Right renal cortex interstitium (tissue), 3 donors: ENCODE results near the gene CD248. TPM values are rescaled to one million over a fixed set of nuclear protein-coding genes. Genes with fewer than 3 reads are reported as not detected.
"Not testable (repeated sequence)": the region's sequence is repeated elsewhere in the genome, so short reads cannot be mapped to it uniquely, and the experiment has no call there.

Experiments
- DNase-seq, 3 donors: peaks; one replicate each; pipeline ENCODE4 v3.0.0-alpha.2; 2013; ENCODE audit warnings: low read depth in 3 of 3, low spot score in 2 of 3
- polyA plus RNA-seq, 3 donors: library from polyadenylated mRNA; unstranded; fragments of 120-200 nt; gene quantifications; one replicate each; pipeline ENCODE4 v1.2.1, GENCODE V29; 2013; ENCODE audit not compliant: insufficient read length in 3 of 3

Gene CD248
- polyA plus RNA-seq, 3 donors, result 54.0 to 61.4 (median 56.2) TPM

- DNase-seq, result no peak
These were observed 12.4 kb upstream of the CD248 start for GRCh38 chr11:66329165-66329673.

- DNase-seq, result no peak
These were observed 11.7 kb upstream of the CD248 start for GRCh38 chr11:66328302-66329144.

- no peak for DNase-seq
These were observed 11.1 kb upstream of the CD248 start for GRCh38 chr11:66328031-66328301.

- DNase-seq, result no peak
These were observed 10.6 kb upstream of the CD248 start for GRCh38 chr11:66327171-66328030.

GRCh38 chr11:66326261-66327111 is 9.6 kb upstream of the CD248 start:
- no peak for DNase-seq

GRCh38 chr11:66325263-66325671 is 8.4 kb upstream of the CD248 start:
- no peak for DNase-seq

GRCh38 chr11:66324664-66325063 is 7.8 kb upstream of the CD248 start:
- no peak for DNase-seq

- no peak for DNase-seq
These were observed 6.8 kb upstream of the CD248 start for GRCh38 chr11:66323684-66324083.

- no peak for DNase-seq
These were observed 6.0 kb upstream of the CD248 start for GRCh38 chr11:66322732-66323427.

GRCh38 chr11:66321606-66322005 is 4.8 kb upstream of the CD248 start:
- no peak for DNase-seq

- DNase-seq, result not testable (repeated sequence)
These were observed 3.9 kb upstream of the CD248 start for GRCh38 chr11:66320748-66321147.

- DNase-seq, result not testable (repeated sequence)
These were observed 3.4 kb upstream of the CD248 start for GRCh38 chr11:66320289-66320688.

GRCh38 chr11:66318600-66318970 is 1.7 kb upstream of the CD248 start:
- DNase-seq, result no peak

- DNase-seq, result no peak
These were observed 1.1 kb upstream of the CD248 start for GRCh38 chr11:66317723-66318599.

GRCh38 chr11:66317322-66317722 is 478 bp upstream of the CD248 start:
- peak in 1 of 3 donors; percentile 52 for DNase-seq

GRCh38 chr11:66315921-66316811 is 678 bp downstream of the CD248 start:
- no peak for DNase-seq

- DNase-seq, result no peak
These were observed 1.4 kb downstream of the CD248 start for GRCh38 chr11:66315498-66315885.
